Retinal pigment epithelial cell (primary cell): ENCODE measurements around the gene GPC5.

Source experiments
- DNase-seq: peaks from one replicate; pipeline ENCODE4 v3.0.0-alpha.2; 2010; ENCODE audit warnings: low read depth
- H3K4me3 ChIP-seq: 2 replicates; pipeline ENCODE4 v1.5.1; 2011; ENCODE audit warnings: mild to moderate bottlenecking, low read length, control low read depth, moderate library complexity
- TF ChIP-seq, protein P1 (sequence below): conservative IDR thresholded peaks from 2 replicates; pipeline ENCODE4 v1.5.1; 2011; ENCODE audit warnings: low read depth, low read length, control low read depth, inconsistent platforms

Gene GPC5

DNA sequence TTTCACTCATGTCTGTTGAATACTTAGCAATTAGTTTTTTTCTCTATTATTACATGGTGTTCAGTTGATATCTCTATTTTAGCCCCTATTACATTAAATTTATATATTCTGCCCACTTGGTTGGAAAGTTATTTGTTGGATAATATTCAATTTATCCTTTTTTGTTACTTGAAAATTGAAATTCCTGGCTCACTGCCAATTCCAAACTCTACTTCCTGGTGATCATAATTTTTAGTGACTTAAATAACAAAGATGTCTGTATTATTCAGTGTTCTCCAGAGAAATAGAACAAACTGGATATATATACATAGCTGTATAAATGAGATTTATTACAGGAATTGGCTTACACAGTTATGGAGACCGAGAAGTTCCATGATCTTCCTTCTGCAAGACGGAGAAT is 93.6 kb downstream of the GPC5 start:
- no peak for DNase-seq
- H3K4me3 ChIP-seq = no peak overlapping the region
- TF ChIP-seq, protein P1, sequence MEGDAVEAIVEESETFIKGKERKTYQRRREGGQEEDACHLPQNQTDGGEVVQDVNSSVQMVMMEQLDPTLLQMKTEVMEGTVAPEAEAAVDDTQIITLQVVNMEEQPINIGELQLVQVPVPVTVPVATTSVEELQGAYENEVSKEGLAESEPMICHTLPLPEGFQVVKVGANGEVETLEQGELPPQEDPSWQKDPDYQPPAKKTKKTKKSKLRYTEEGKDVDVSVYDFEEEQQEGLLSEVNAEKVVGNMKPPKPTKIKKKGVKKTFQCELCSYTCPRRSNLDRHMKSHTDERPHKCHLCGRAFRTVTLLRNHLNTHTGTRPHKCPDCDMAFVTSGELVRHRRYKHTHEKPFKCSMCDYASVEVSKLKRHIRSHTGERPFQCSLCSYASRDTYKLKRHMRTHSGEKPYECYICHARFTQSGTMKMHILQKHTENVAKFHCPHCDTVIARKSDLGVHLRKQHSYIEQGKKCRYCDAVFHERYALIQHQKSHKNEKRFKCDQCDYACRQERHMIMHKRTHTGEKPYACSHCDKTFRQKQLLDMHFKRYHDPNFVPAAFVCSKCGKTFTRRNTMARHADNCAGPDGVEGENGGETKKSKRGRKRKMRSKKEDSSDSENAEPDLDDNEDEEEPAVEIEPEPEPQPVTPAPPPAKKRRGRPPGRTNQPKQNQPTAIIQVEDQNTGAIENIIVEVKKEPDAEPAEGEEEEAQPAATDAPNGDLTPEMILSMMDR = no peak

DNA sequence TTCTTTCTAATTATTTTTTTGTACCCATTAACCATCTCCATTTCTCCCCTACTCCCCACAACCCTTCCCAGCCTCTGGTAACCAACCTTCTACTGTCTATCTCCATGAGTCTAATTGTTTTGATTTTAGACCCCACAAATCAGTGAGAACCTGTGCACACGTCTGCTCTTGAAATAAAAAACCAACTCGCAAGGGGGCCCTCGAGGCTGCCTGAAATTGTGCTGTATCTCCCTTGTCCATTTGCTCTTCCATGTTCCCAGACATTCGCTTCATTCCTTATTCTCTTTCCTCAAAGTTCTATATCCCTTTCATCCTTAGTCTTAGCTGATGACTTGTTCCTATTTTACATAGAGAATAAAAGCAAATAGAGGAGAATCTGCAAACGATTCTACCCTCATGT is 95.0 kb downstream of the GPC5 start:
- TF ChIP-seq, protein P1 = no peak
- no peak overlapping the region for H3K4me3 ChIP-seq
- DNase-seq = no peak

DNA sequence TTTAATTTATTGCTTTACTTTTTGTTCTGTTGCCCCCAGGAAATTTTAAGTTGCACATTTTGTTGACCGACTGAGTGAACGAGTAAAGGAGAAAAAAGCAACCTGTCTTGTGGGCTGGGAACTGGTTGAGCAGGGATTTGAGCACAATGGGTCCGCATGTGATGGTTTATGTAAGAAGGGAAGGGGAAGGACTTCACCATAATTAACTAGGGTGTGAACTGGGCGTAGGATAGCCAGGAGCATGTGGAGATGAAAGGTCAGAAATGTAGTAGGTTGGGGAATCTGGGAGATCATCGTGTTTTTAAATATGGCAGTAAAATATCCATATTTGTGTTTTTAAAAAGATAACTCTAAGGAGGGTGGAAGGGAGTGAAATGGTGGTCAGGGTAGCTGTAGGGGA is 99.9 kb downstream of the GPC5 start:
- H3K4me3 ChIP-seq = no peak overlapping the region
- TF ChIP-seq, protein P1 = no peak
- no peak for DNase-seq

DNA sequence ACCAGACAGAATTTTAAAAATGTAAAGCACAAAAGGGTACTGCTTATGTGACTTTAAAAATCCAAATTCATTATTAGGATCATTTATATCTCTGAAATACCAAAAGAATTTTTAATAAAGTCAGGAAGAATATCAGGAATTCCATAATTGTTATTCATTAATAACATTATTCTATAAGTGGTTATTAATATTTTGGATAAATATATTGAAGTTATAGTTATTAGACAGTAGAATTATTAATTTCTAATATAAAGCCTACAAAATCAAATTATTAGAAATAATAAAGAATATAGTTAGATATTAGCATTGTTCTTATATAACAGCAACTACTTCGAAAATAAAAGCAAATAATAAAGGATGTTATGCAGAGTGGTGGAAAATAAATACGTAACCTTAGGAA is 105.8 kb downstream of the GPC5 start:
- TF ChIP-seq, protein P1 = no peak
- no peak for DNase-seq
- no peak overlapping the region for H3K4me3 ChIP-seq

DNA sequence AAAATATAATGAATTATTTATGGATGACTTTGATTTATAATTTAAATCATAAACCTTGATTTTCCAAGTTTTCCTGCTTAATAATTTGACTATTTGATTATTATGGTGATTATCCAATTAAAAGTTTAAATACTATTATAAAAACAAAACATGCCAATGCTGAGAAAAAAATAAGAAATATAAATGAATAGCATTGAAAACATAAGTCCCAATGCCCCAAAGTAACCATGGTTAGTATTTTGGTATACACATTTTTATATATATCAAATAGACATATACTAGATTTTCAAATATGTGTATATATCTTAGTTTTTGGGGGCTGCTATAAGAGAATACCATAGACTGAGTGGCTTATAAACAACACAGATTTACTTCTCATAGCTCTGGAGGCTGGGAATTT is 108.3 kb downstream of the GPC5 start:
- no peak for DNase-seq
- TF ChIP-seq, protein P1 = no peak
- no peak overlapping the region for H3K4me3 ChIP-seq

DNA sequence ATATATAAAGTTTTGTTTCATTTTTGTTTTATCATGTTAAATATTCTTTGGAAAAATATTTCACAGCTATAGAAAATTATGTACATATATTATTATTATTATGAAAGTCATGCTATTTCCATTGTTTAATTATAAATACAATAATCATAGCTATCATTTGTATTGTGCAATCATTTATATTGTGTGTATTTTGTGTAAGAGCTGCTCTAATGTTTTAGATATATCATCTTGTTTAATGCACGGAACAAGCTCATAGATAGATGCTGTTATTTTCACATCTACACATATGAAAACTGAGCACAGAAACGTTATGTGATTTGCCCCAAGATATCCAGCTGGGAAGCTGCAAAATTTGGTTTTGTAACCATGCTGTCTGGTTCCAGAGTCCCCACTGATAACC is 111.6 kb downstream of the GPC5 start:
- no peak for DNase-seq
- no peak overlapping the region for H3K4me3 ChIP-seq
- TF ChIP-seq, protein P1 = no peak

DNA sequence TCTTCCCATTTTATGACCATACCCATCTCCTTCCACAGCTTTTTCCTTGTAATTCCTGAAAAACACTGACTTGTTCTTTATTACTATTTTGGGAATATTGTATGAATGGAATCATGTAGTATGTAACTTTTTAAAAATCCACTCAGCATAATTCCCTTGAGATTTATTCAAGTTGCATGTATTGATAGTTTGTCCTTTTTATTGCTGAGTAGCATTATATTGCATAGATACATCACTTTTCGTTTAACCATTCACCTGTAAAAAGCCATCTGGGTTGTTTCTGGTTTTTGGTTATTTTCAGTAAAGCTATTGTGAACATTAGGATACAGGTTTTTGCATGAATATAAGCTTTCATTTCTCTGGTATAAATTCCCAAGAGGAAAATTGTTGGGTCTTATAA is 115.4 kb downstream of the GPC5 start:
- no peak overlapping the region for H3K4me3 ChIP-seq
- TF ChIP-seq, protein P1 = no peak
- DNase-seq = no peak
